ENCODE measurements around the gene NOL7. TPM values are rescaled to one million over a fixed set of nuclear protein-coding genes. Genes with fewer than 3 reads are reported as not detected.

Gene NOL7
- total and polyA plus RNA-seq, 2 of the 8 experiments (the other 6 are each of a cell fraction or from before 2014, with no cell fraction given), result 16.4 to 70.4 TPM

DNA sequence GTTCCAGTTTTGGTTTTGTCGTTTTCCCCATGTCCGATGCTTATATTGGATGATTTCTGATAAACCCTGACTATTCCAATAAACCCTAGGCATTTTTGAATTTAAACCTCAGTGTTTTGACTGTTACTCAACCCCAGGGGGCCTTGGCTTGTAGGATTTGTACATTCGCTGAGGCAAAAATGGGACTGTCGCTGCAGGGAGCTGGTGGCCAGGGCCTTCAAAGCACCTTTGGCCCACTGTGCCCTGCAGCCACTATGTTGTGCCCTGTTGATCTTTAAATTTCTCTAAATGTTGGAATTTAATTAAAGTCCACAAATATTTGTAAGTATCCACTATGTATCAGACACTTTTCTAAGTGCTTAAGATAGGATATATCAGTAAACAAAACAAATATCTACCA is 9.5 kb upstream of the NOL7 start:
- POLR2A ChIA-PET (ENCODE audit: partially characterized antibody), result interaction anchor here (0.6 to 1.3 kb wide), 2 partner anchors 17 to 1734 kb away, joined by 3 read pairs; no protein-coding TSS in a partner anchor
- CTCF ChIA-PET (ENCODE audit: partially characterized antibody), result interaction anchor here (0.6 to 2.0 kb wide), 4 partner anchors 9 to 335 kb away, joined by 4 to 8 read pairs (median 6); partner anchors contain the start of genes NOL7 and SIRT5
- 88% methylated on average over 4 of the region's 4 CpGs; no CpG with 5 or more reads in 1 of the 2 experiments for WGBS, 2 experiments (ENCODE audit: extremely low coverage in 1 of 2, insufficient coverage in 1 of 2, insufficient read length in 1 of 2, insufficient replicate concordance in 2 of 2, low coverage in 1 of 2, low lambda C conversion rate in 2 of 2, missing lambda C conversion rate in 1 of 2)

More for the DNA sequence above, 9.5 kb upstream of the NOL7 start:
- Histone ChIP-seq H4K91ac (replicated peaks; ENCODE audit: insufficient read length, low read length) (no peak overlapping the region), H3K9ac (replicated peaks in 1 of 4; ENCODE audit: extremely low read depth in 1 of 4, low read depth in 3 of 4, low read length in 3 of 4) (no peak overlapping the region), H3K4ac (replicated peaks; ENCODE audit: insufficient read length, low read depth, low read length) (no peak overlapping the region), H3K27ac (ENCODE audit: low read depth, low read length) (no peak overlapping the region), H4K8ac (ENCODE audit: extremely low read depth, insufficient read depth, low read length) (no peak overlapping the region), H2AK5ac (ENCODE audit: low read depth, low read length) (no peak overlapping the region), H3K4me3 (ENCODE audit: extremely low read depth in 1 of 4, insufficient read depth in 2 of 4, low read depth in 3 of 4, low read length in 4 of 4) (no peak overlapping the region), H2BK12ac (ENCODE audit: low read depth, low read length) (no peak overlapping the region), H4K20me1 (replicated peaks in 1 of 2; ENCODE audit: control insufficient read depth in 1 of 2, insufficient read depth in 2 of 2, low read length in 2 of 2) (no peaks in the 10 kb centered on the region), H2BK120ac (replicated peaks; ENCODE audit: low read depth, low read length) (no peak overlapping the region), H2AFZ (ENCODE audit: low read length) (no peak overlapping the region), H2BK20ac (ENCODE audit: low read length) (no peak overlapping the region), H3K79me2 (ENCODE audit: control insufficient read depth in 1 of 2, insufficient read depth in 2 of 2, low read length in 2 of 2) (no peaks in the 10 kb centered on the region), H4K5ac (ENCODE audit: insufficient read length, low read depth, low read length) (no peak overlapping the region), H3K9me3 (ENCODE audit: insufficient read depth in 2 of 2, low read depth in 1 of 2, low read length in 1 of 2) (no peaks in the 10 kb centered on the region), H3K79me1 (ENCODE audit: low read depth, low read length) (no peaks in the 10 kb centered on the region), H3K4me2 (ENCODE audit: insufficient read depth in 1 of 2, low read depth in 2 of 2, low read length in 2 of 2) (no peak overlapping the region), H2BK5ac (ENCODE audit: low read depth, low read length) (no peak overlapping the region), H3K56ac (replicated peaks; ENCODE audit: insufficient read length, low read depth, low read length) (no peak overlapping the region), H3K14ac (ENCODE audit: insufficient read length) (no peak overlapping the region), H3K27me3 (replicated peaks in 1 of 4; ENCODE audit: control insufficient read depth in 3 of 4, extremely low read depth in 1 of 4, insufficient read depth in 3 of 4, low read length in 3 of 4) (no peaks in the 10 kb centered on the region), H3K36me3 (ENCODE audit: control insufficient read depth in 2 of 4, insufficient read depth in 4 of 4, low read length in 3 of 4) (peaks cover 0 to 13% (median 3%) of the 10 kb centered on the region in 4 experiments; a peak in 2 of 8 replicates), H3K23me2 (ENCODE audit: low read depth, low read length) (no peaks in the 10 kb centered on the region), H3K23ac (ENCODE audit: insufficient read length) (no peak overlapping the region), H3K4me1 (replicated peaks in 1 of 4; ENCODE audit: control insufficient read depth in 3 of 4, insufficient read depth in 4 of 4, low read length in 3 of 4) (no peaks in the 10 kb centered on the region), H2BK15ac (ENCODE audit: low read length) (no peak overlapping the region), H3K18ac (ENCODE audit: extremely low read depth, low read length) (no peak overlapping the region)
- FAIRE-seq, result no peak
- DNase-seq (ENCODE audit: low read depth in 1 of 2, low spot score in 2 of 2), result no peak
- TF ChIP-seq JUND (IDR thresholded peaks at IDR 0.05; ENCODE audit: low read length) (no peak), POLR2A (IDR thresholded peaks at IDR 0.05; ENCODE audit: control extremely low read depth in 1 of 2, low read depth in 2 of 2, low read length in 2 of 2) (no peak), HDAC2 (IDR thresholded peaks at IDR 0.05; ENCODE audit: borderline replicate concordance in 1 of 2, low read depth in 2 of 2, low read length in 2 of 2) (no peak), RFX5 (IDR thresholded peaks at IDR 0.05; ENCODE audit: borderline replicate concordance, low read depth, low read length) (no peak), POLR2AphosphoS5 (IDR thresholded peaks at IDR 0.05; ENCODE audit: low read depth, low read length) (no peak), TAF1 (IDR thresholded peaks at IDR 0.05; ENCODE audit: low read depth, low read length) (no peak), BACH1 (IDR thresholded peaks at IDR 0.05; ENCODE audit: low read length) (no peak), CBX8 (IDR thresholded peaks at IDR 0.05; ENCODE audit: borderline replicate concordance, low read depth, low read length) (no peak), GTF2F1 (IDR thresholded peaks at IDR 0.05; ENCODE audit: borderline replicate concordance, low read depth, low read length) (no peak), JUN (IDR thresholded peaks at IDR 0.05; ENCODE audit: low read depth, low read length) (no peak), MAFK (IDR thresholded peaks at IDR 0.05; ENCODE audit: low read depth, low read length) (no peak), SIRT6 (IDR thresholded peaks at IDR 0.05; ENCODE audit: low read length) (no peak), TCF12 (IDR thresholded peaks at IDR 0.05; ENCODE audit: low read depth, low read length) (no peak)
